Neural cell (in vitro differentiated cells): ENCODE data around the gene EFCAB8.

ENCODE experiments used
- EP300 ChIP-seq: fragments of 450-650 bp; conservative IDR thresholded peaks from 2 replicates; pipeline ENCODE4 v1.6.1; 2014; ENCODE audit warnings: antibody characterized with exemption, mild to moderate bottlenecking, moderate library complexity; ENCODE audit not compliant: poor library complexity, severe bottlenecking
- EZH2 ChIP-seq: fragments of 200-600, 300-800 bp; shearing (Covaris generic), sonication (generic); IDR thresholded peaks from 2 replicates; pipeline ENCODE4 v1.6.1; 2014; ENCODE audit warnings: antibody characterized with exemption, low read length, borderline replicate concordance, mild to moderate bottlenecking; ENCODE audit not compliant: insufficient read depth, poor library complexity, severe bottlenecking
- MXI1 ChIP-seq: fragments of 450-650 bp; conservative IDR thresholded peaks from 2 replicates; pipeline ENCODE4 v1.6.1; 2014; ENCODE audit warnings: antibody characterized with exemption, mild to moderate bottlenecking; ENCODE audit not compliant: poor library complexity, severe bottlenecking
- POLR2AphosphoS5 ChIP-seq: IDR thresholded peaks from 2 replicates; pipeline ENCODE4 v1.6.1; 2012
- SMC3 ChIP-seq: fragments of 450-650 bp; conservative IDR thresholded peaks from 2 replicates; pipeline ENCODE4 v1.6.1; 2014; ENCODE audit warnings: antibody characterized with exemption, mild to moderate bottlenecking, moderate library complexity; ENCODE audit not compliant: poor library complexity
- TAF1 ChIP-seq: IDR thresholded peaks from 2 replicates; pipeline ENCODE4 v1.6.1; 2012; ENCODE audit warnings: low read depth
- TF ChIP-seq, protein P1 (sequence below): IDR thresholded peaks from 2 replicates; pipeline ENCODE4 v1.6.1; 2012; ENCODE audit warnings: borderline replicate concordance
- TF ChIP-seq, protein P2 (sequence below): fragments of 450-650 bp; IDR thresholded peaks from 2 replicates; pipeline ENCODE4 v1.5.1; 2014; ENCODE audit warnings: antibody characterized with exemption, mild to moderate bottlenecking, moderate library complexity; ENCODE audit not compliant: poor library complexity, severe bottlenecking

DNA sequence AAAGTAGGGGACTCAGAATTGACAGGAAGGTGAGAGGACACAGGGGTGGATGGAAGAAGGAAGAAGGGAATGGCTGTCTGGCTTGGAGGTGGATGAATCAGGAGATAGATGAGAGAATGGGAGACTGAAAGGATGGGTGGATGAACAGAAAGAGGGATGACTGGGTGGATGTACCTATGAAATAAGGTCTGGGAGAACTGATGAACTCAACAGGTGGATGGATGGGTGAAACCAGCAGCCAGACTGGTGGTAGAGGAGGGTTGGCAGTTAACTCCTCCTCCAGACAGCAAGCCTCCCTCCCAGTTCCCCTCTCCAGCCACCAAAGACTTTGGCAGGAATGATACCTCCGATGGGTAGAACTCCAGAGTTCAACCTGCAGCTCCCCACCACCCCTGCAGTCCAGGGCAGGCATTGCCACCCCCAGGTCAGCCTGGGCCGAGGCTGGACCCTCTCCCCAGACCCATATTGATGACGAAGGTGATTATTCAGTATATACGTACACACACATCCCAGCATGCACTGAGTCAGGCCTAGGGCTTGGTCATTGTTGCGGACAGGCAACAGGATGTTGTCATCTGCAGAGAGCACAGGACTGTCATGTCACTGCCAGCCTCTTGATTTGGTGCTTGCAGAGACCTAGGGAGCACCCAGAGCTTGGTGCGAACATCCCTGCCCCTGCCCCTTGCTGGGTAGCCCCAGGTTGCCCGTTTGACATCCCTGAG is 143.5 kb downstream of the EFCAB8 start:
- TF ChIP-seq, protein P1, sequence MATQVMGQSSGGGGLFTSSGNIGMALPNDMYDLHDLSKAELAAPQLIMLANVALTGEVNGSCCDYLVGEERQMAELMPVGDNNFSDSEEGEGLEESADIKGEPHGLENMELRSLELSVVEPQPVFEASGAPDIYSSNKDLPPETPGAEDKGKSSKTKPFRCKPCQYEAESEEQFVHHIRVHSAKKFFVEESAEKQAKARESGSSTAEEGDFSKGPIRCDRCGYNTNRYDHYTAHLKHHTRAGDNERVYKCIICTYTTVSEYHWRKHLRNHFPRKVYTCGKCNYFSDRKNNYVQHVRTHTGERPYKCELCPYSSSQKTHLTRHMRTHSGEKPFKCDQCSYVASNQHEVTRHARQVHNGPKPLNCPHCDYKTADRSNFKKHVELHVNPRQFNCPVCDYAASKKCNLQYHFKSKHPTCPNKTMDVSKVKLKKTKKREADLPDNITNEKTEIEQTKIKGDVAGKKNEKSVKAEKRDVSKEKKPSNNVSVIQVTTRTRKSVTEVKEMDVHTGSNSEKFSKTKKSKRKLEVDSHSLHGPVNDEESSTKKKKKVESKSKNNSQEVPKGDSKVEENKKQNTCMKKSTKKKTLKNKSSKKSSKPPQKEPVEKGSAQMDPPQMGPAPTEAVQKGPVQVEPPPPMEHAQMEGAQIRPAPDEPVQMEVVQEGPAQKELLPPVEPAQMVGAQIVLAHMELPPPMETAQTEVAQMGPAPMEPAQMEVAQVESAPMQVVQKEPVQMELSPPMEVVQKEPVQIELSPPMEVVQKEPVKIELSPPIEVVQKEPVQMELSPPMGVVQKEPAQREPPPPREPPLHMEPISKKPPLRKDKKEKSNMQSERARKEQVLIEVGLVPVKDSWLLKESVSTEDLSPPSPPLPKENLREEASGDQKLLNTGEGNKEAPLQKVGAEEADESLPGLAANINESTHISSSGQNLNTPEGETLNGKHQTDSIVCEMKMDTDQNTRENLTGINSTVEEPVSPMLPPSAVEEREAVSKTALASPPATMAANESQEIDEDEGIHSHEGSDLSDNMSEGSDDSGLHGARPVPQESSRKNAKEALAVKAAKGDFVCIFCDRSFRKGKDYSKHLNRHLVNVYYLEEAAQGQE = no peak
- TF ChIP-seq, protein P2, sequence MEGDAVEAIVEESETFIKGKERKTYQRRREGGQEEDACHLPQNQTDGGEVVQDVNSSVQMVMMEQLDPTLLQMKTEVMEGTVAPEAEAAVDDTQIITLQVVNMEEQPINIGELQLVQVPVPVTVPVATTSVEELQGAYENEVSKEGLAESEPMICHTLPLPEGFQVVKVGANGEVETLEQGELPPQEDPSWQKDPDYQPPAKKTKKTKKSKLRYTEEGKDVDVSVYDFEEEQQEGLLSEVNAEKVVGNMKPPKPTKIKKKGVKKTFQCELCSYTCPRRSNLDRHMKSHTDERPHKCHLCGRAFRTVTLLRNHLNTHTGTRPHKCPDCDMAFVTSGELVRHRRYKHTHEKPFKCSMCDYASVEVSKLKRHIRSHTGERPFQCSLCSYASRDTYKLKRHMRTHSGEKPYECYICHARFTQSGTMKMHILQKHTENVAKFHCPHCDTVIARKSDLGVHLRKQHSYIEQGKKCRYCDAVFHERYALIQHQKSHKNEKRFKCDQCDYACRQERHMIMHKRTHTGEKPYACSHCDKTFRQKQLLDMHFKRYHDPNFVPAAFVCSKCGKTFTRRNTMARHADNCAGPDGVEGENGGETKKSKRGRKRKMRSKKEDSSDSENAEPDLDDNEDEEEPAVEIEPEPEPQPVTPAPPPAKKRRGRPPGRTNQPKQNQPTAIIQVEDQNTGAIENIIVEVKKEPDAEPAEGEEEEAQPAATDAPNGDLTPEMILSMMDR = no peak
- TF ChIP-seq EP300 (no peak), EZH2 (no peak), POLR2AphosphoS5 (no peak), TAF1 (no peak), SMC3 (no peak), MXI1 (no peak)
